ENCODE measurements around the gene CLEC2L. TPM values are rescaled to one million over a fixed set of nuclear protein-coding genes. Genes with fewer than 3 reads are reported as not detected.
A peak's percentile ranks its signal among the peaks of the same experiment; 100 is the strongest.

The CLEC2L gene
- total RNA-seq (0.39 TPM), polyA plus RNA-seq (not detected)

DNA sequence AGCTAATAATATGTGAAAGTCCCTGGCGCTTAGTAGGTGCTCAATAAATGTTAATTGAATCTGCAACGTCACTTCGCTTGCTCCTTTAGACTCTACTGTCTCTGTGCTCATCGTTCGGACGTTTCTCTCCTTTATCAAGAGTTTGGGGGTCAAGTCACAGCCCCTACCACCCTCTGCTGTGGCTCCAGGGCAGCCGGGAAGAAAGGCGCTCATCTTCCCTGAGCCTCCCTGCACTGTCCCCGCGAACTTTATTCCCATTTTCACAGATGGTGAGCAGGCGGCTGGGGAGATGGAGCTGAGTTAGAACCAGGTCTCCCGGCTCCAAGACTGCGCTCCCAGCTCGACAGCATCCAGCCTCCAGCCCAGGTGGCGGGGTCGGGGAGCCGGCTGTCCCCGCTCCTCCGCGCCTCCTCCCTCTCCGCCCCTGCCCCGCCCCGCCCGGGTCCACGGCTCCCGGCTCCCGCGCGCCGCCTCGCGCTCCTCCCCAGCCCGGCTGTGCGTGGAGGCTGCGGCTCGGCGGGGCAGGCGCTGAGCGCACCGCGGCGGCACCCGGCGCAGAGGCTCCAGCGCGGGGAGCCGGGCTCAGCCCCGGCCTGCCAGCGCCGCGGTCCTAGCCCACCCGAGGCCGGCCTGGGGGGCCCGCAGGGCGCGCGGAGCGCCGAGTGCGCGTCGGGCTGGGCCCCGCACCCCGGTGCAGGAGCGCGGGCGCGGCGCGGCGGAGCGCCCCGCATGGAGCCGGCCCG lies at the start of gene CLEC2L:
CLEC2L (plus strand) TSS at position 487 of the 743 bp plus-strand sequence; CDS start at position 730, 243 bp downstream.
- peaks cover 6% of the 10 kb centered on the region for H3K27me3 ChIP-seq (ENCODE audit: control insufficient read depth, insufficient read depth, low read length)
- Mint-ChIP-seq H3K9me3 (peaks cover 0 to 4% (median 0%) of the 10 kb centered on the region in 7 donors), H3K4me1 (peaks cover 0 to 26% (median 2%) of the 10 kb centered on the region in 4 donors), H3K4me3 (no peak within 1 kb of the TSS), H3K27ac (no peak within 1 kb of the TSS), H3K36me3 (peaks cover 4% of the 10 kb centered on the region), H3K27me3 (peaks cover 44% of the 10 kb centered on the region)
- no peak within 1 kb of the TSS for H3K27ac ChIP-seq (ENCODE audit: insufficient read depth, low read length, poor library complexity, severe bottlenecking)
- peaks cover 12% of the 10 kb centered on the region for H3K4me1 ChIP-seq (ENCODE audit: control insufficient read depth, insufficient read depth, low read length, poor library complexity, severe bottlenecking)
- no peaks in the 10 kb centered on the region for H3K9me3 ChIP-seq (ENCODE audit: control insufficient read depth in 2 of 2, low read length in 2 of 2)
- DNase-seq, result no peak
- H3K4me3 ChIP-seq (ENCODE audit: low read depth, low read length), result no peak within 1 kb of the TSS
- no peak for ATAC-seq (ENCODE audit: low read depth in 2 of 2)
- no peaks in the 10 kb centered on the region for H3K36me3 ChIP-seq (ENCODE audit: control insufficient read depth, insufficient read depth, low read length)

GRCh38 chr7:139476139-139476538 lies 47.3 kb upstream of the CLEC2L start:
- no peak overlapping the region for H3K27ac Mint-ChIP-seq
- H3K27me3 ChIP-seq (ENCODE audit: control insufficient read depth, insufficient read depth, low read length), result peaks cover 2% of the 10 kb centered on the region
- H3K36me3 ChIP-seq (ENCODE audit: control insufficient read depth, insufficient read depth, low read length), result no peaks in the 10 kb centered on the region
- peaks cover 0 to 6% (median 3%) of the 10 kb centered on the region in 7 donors for H3K9me3 Mint-ChIP-seq
- H3K4me1 ChIP-seq (ENCODE audit: control insufficient read depth, insufficient read depth, low read length, poor library complexity, severe bottlenecking), result no peaks in the 10 kb centered on the region
- no peak overlapping the region for H3K4me3 Mint-ChIP-seq
- ATAC-seq (ENCODE audit: low read depth in 2 of 2), result no peak
- H3K9me3 ChIP-seq (ENCODE audit: control insufficient read depth in 2 of 2, low read length in 2 of 2), result peaks cover 0 to 2% of the 10 kb centered on the region in 2 experiments
- no peaks in the 10 kb centered on the region for H3K4me1 Mint-ChIP-seq
- H3K27ac ChIP-seq (ENCODE audit: insufficient read depth, low read length, poor library complexity, severe bottlenecking), result no peak overlapping the region
- no peak overlapping the region for H3K4me3 ChIP-seq (ENCODE audit: low read depth, low read length)
- no peak for DNase-seq
- H3K36me3 Mint-ChIP-seq, result no peaks in the 10 kb centered on the region
- peaks cover 15% of the 10 kb centered on the region for H3K27me3 Mint-ChIP-seq

DNA sequence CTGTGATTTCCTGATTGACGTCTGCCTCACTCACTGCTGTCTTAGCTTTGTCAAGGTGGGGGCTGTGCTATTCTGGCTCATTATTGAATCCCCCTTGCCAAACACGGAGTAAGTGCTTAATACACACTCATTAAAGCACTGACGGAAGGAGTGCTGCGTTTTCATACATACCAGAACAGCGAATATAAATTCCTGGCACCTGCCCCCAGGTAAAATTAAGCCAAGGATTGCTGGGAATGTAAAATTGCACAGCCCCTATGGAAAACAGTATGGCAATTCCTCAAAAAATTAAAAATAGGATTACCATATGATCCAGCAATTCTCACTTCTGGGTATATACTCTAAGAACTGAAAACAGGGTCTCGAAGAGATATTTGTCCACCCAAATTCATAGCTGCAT lies 46.6 kb upstream of the CLEC2L start:
- no peaks in the 10 kb centered on the region for H3K4me1 Mint-ChIP-seq

GRCh38 chr7:139479620-139480019 lies 43.9 kb upstream of the CLEC2L start:
- H3K4me3 Mint-ChIP-seq, result peak overlapping the region in 1 of 4 donors; percentile 44
- no peaks in the 10 kb centered on the region for H3K9me3 ChIP-seq (ENCODE audit: control insufficient read depth in 2 of 2, low read length in 2 of 2)
- no peaks in the 10 kb centered on the region for H3K36me3 ChIP-seq (ENCODE audit: control insufficient read depth, insufficient read depth, low read length)
- DNase-seq, result no peak
- peaks cover 0 to 3% (median 0%) of the 10 kb centered on the region in 7 donors for H3K9me3 Mint-ChIP-seq
- ATAC-seq (ENCODE audit: low read depth in 2 of 2), result no peak
- H3K27ac Mint-ChIP-seq, result no peak overlapping the region
- H3K4me1 ChIP-seq (ENCODE audit: control insufficient read depth, insufficient read depth, low read length, poor library complexity, severe bottlenecking), result peaks cover 14% of the 10 kb centered on the region
- peaks cover 34% of the 10 kb centered on the region for H3K27me3 Mint-ChIP-seq
- H3K4me1 Mint-ChIP-seq, result peaks cover 0 to 8% (median 0%) of the 10 kb centered on the region in 4 donors
- H3K4me3 ChIP-seq (ENCODE audit: low read depth, low read length), result no peak overlapping the region
- no peaks in the 10 kb centered on the region for H3K27me3 ChIP-seq (ENCODE audit: control insufficient read depth, insufficient read depth, low read length)
- no peaks in the 10 kb centered on the region for H3K36me3 Mint-ChIP-seq
- no peak overlapping the region for H3K27ac ChIP-seq (ENCODE audit: insufficient read depth, low read length, poor library complexity, severe bottlenecking)

More for the DNA sequence above, 46.6 kb upstream of the CLEC2L start:
- peaks cover 0 to 2% of the 10 kb centered on the region in 2 experiments for H3K9me3 ChIP-seq (ENCODE audit: control insufficient read depth in 2 of 2, low read length in 2 of 2)
- H3K36me3 ChIP-seq (ENCODE audit: control insufficient read depth, insufficient read depth, low read length), result no peaks in the 10 kb centered on the region
- DNase-seq, result no peak
- ATAC-seq (ENCODE audit: low read depth in 2 of 2), result no peak
- no peak overlapping the region for H3K4me3 ChIP-seq (ENCODE audit: low read depth, low read length)
- no peak overlapping the region for H3K27ac ChIP-seq (ENCODE audit: insufficient read depth, low read length, poor library complexity, severe bottlenecking)
- peaks cover 23% of the 10 kb centered on the region for H3K27me3 Mint-ChIP-seq
- H3K4me3 Mint-ChIP-seq, result no peak overlapping the region
- no peaks in the 10 kb centered on the region for H3K4me1 ChIP-seq (ENCODE audit: control insufficient read depth, insufficient read depth, low read length, poor library complexity, severe bottlenecking)
- H3K27me3 ChIP-seq (ENCODE audit: control insufficient read depth, insufficient read depth, low read length), result peaks cover 2% of the 10 kb centered on the region
- no peaks in the 10 kb centered on the region for H3K36me3 Mint-ChIP-seq
- H3K27ac Mint-ChIP-seq, result no peak overlapping the region
- H3K9me3 Mint-ChIP-seq, result peaks cover 0 to 6% (median 3%) of the 10 kb centered on the region in 7 donors

GRCh38 chr7:139481364-139481763 lies 42.1 kb upstream of the CLEC2L start:
- Mint-ChIP-seq H3K36me3 (no peaks in the 10 kb centered on the region), H3K4me1 (peaks cover 0 to 8% (median 0%) of the 10 kb centered on the region in 4 donors), H3K9me3 (peaks cover 0 to 3% (median 0%) of the 10 kb centered on the region in 7 donors), H3K27ac (no peak overlapping the region), H3K27me3 (peaks cover 52% of the 10 kb centered on the region), H3K4me3 (peak overlapping the region in 1 of 4 donors; percentile 27)
- H3K4me3 ChIP-seq (ENCODE audit: low read depth, low read length), result no peak overlapping the region
- H3K9me3 ChIP-seq (ENCODE audit: control insufficient read depth in 2 of 2, low read length in 2 of 2), result no peaks in the 10 kb centered on the region
- DNase-seq, result no peak
- H3K27ac ChIP-seq (ENCODE audit: insufficient read depth, low read length, poor library complexity, severe bottlenecking), result no peak overlapping the region
- H3K27me3 ChIP-seq (ENCODE audit: control insufficient read depth, insufficient read depth, low read length), result no peaks in the 10 kb centered on the region
- peaks cover 14% of the 10 kb centered on the region for H3K4me1 ChIP-seq (ENCODE audit: control insufficient read depth, insufficient read depth, low read length, poor library complexity, severe bottlenecking)
- ATAC-seq (ENCODE audit: low read depth in 2 of 2), result no peak
- no peaks in the 10 kb centered on the region for H3K36me3 ChIP-seq (ENCODE audit: control insufficient read depth, insufficient read depth, low read length)

GRCh38 chr7:139482122-139482521 lies 41.4 kb upstream of the CLEC2L start:
- Histone ChIP-seq H3K27me3 (ENCODE audit: control insufficient read depth, insufficient read depth, low read length) (no peaks in the 10 kb centered on the region), H3K4me3 (ENCODE audit: low read depth, low read length) (no peak overlapping the region), H3K36me3 (ENCODE audit: control insufficient read depth, insufficient read depth, low read length) (no peaks in the 10 kb centered on the region), H3K9me3 (ENCODE audit: control insufficient read depth in 2 of 2, low read length in 2 of 2) (no peaks in the 10 kb centered on the region), H3K4me1 (ENCODE audit: control insufficient read depth, insufficient read depth, low read length, poor library complexity, severe bottlenecking) (peaks cover 14% of the 10 kb centered on the region), H3K27ac (ENCODE audit: insufficient read depth, low read length, poor library complexity, severe bottlenecking) (no peak overlapping the region)
- Mint-ChIP-seq H3K4me3 (peak overlapping the region in 1 of 4 donors; percentile 52), H3K27me3 (peaks cover 59% of the 10 kb centered on the region), H3K36me3 (no peaks in the 10 kb centered on the region), H3K27ac (no peak overlapping the region), H3K4me1 (peaks cover 0 to 8% (median 0%) of the 10 kb centered on the region in 4 donors), H3K9me3 (peaks cover 0 to 1% (median 0%) of the 10 kb centered on the region in 7 donors)
- DNase-seq, result no peak
- no peak for ATAC-seq (ENCODE audit: low read depth in 2 of 2)

GRCh38 chr7:139482662-139483466 lies 40.6 kb upstream of the CLEC2L start:
- Histone ChIP-seq H3K27ac (ENCODE audit: insufficient read depth, low read length, poor library complexity, severe bottlenecking) (no peak overlapping the region), H3K9me3 (ENCODE audit: control insufficient read depth in 2 of 2, low read length in 2 of 2) (no peaks in the 10 kb centered on the region), H3K36me3 (ENCODE audit: control insufficient read depth, insufficient read depth, low read length) (no peaks in the 10 kb centered on the region), H3K27me3 (ENCODE audit: control insufficient read depth, insufficient read depth, low read length) (no peaks in the 10 kb centered on the region), H3K4me3 (ENCODE audit: low read depth, low read length) (no peak overlapping the region), H3K4me1 (ENCODE audit: control insufficient read depth, insufficient read depth, low read length, poor library complexity, severe bottlenecking) (peaks cover 14% of the 10 kb centered on the region)
- Mint-ChIP-seq H3K9me3 (peaks cover 0 to 1% (median 0%) of the 10 kb centered on the region in 7 donors), H3K4me3 (peak overlapping the region in 2 of 4 donors; percentile 52 to 72), H3K27me3 (peaks cover 64% of the 10 kb centered on the region), H3K36me3 (no peaks in the 10 kb centered on the region), H3K27ac (no peak overlapping the region), H3K4me1 (peaks cover 0 to 8% (median 0%) of the 10 kb centered on the region in 4 donors)
- ATAC-seq (ENCODE audit: low read depth in 2 of 2) (peak in 1 of 2 donors; percentile 37), DNase-seq (peak in 1 of 3 donors; percentile 23)
